Measurements from ENCODE around the gene CLEC4D.
A peak's percentile ranks its signal among the peaks of the same experiment; 100 is the strongest.

The CLEC4D gene

GRCh38 chr12:8541562-8541961 is 28.3 kb downstream of the CLEC4D start (continued):
- TF ChIP-seq ZNF362 (tag by site-specific recombination; IDR thresholded peaks at IDR 0.05): no peak
- no peak for TF ChIP-seq ZNF132 (tag by site-specific recombination; IDR thresholded peaks at IDR 0.05; ENCODE audit: borderline replicate concordance)
- no peak for TF ChIP-seq ZBTB10 (tag by site-specific recombination; IDR thresholded peaks at IDR 0.05)
- no peak for TF ChIP-seq ZNF830 (tag by site-specific recombination; IDR thresholded peaks at IDR 0.05; ENCODE audit: low read depth)
- no peak for TF ChIP-seq ZNF571 (tag by site-specific recombination; IDR thresholded peaks at IDR 0.05)

GRCh38 chr12:8544295-8544694 is 31.0 kb downstream of the CLEC4D start:
- no peaks in the 10 kb centered on the region for H3K4me1 ChIP-seq (ENCODE audit: control insufficient read depth, insufficient read depth, low read length)
- H3K36me3 ChIP-seq (ENCODE audit: control insufficient read depth in 2 of 2, insufficient read depth in 1 of 2, low read length in 2 of 2): no peaks in the 10 kb centered on the region
- H3K9me3 ChIP-seq (ENCODE audit: control insufficient read depth, insufficient read depth, low read depth, low read length): no peaks in the 10 kb centered on the region
- no peak overlapping the region for H3K27ac ChIP-seq (ENCODE audit: extremely low read depth, low read depth, low read length)
- POLR2A ChIA-PET: interaction anchor here (0.7 kb wide), 1 partner anchor 134 kb away, joined by 3 read pairs; no protein-coding TSS in a partner anchor
- H3K4me3 ChIP-seq (ENCODE audit: low read depth, low read length): no peak overlapping the region
- CTCF ChIA-PET: interaction anchor here (0.6 to 4.8 kb wide), 63 partner anchors 8 to 1728 kb away, joined by 3 to 128 read pairs (median 4); partner anchors contain the start of gene AICDA
- TF ChIP-seq ZBTB49 (tag by site-specific recombination; IDR thresholded peaks at IDR 0.05; ENCODE audit: low read depth): no peak
- TF ChIP-seq ZNF140 (tag by site-specific recombination; IDR thresholded peaks at IDR 0.05): no peak
- no peak for TF ChIP-seq ZNF391 (tag by site-specific recombination; IDR thresholded peaks at IDR 0.05; ENCODE audit: borderline replicate concordance, low read depth)
- TF ChIP-seq ZNF335 (tag by site-specific recombination; conservative IDR thresholded peaks at IDR 0.05): peak; percentile 47; the same call in 1 of the 2 replicates
- TF ChIP-seq ZNF221 (tag by site-specific recombination; IDR thresholded peaks at IDR 0.05; ENCODE audit: borderline replicate concordance): no peak
- TF ChIP-seq ZNF404 (tag by site-specific recombination; IDR thresholded peaks at IDR 0.05): no peak
- TF ChIP-seq KLF10 (tag by site-specific recombination; IDR thresholded peaks at IDR 0.05): no peak
- no peak for TF ChIP-seq ZBTB10 (tag by site-specific recombination; IDR thresholded peaks at IDR 0.05)
- peak; percentile 96 for TF ChIP-seq ZNF692 (tag by site-specific recombination; IDR thresholded peaks at IDR 0.05)
- no peak for TF ChIP-seq ZBTB26 (tag by site-specific recombination; optimal IDR thresholded peaks at IDR 0.05)
- TF ChIP-seq ZNF548 (tag by site-specific recombination; IDR thresholded peaks at IDR 0.05): no peak
- TF ChIP-seq ZSCAN30 (tag by site-specific recombination; IDR thresholded peaks at IDR 0.05): no peak
- TF ChIP-seq ZNF24 (tag by site-specific recombination; IDR thresholded peaks at IDR 0.05): no peak
- TF ChIP-seq PBX3 (CRISPR knock-in tag; IDR thresholded peaks at IDR 0.05): no peak
- TF ChIP-seq REPIN1 (tag by site-specific recombination; IDR thresholded peaks at IDR 0.05; ENCODE audit: low read depth): no peak
- no peak for TF ChIP-seq ZBTB7A (tag by site-specific recombination; IDR thresholded peaks at IDR 0.05; ENCODE audit: low read depth)
- 0 out of 2 replicates have a peak, but pooled peaks have one; percentile 25 for TF ChIP-seq ZNF660 (tag by site-specific recombination; IDR thresholded peaks at IDR 0.05)
- no peak for TF ChIP-seq ZNF292 (tag by site-specific recombination; IDR thresholded peaks at IDR 0.05; ENCODE audit: borderline replicate concordance, low read depth)
- no peak for TF ChIP-seq ZNF555 (tag by site-specific recombination; conservative IDR thresholded peaks at IDR 0.05)

Measured in HEK293 (cell line).